Activated CD8-positive, alpha-beta memory T cell treated with anti-CD3 and anti-CD28 coated beads, Interleukin-2, amount 50 U/mL, for 1 hour (primary cell): ENCODE measurements around the gene TGM1.
"Not testable (repeated sequence)": the region's sequence is repeated elsewhere in the genome, so short reads cannot be mapped to it uniquely, and the experiment has no call there.

Source experiments
- DNase-seq: peaks from one replicate; pipeline ENCODE4 v3.0.0-alpha.2; 2020; ENCODE audit errors: extremely low read depth

TGM1 gene

DNA sequence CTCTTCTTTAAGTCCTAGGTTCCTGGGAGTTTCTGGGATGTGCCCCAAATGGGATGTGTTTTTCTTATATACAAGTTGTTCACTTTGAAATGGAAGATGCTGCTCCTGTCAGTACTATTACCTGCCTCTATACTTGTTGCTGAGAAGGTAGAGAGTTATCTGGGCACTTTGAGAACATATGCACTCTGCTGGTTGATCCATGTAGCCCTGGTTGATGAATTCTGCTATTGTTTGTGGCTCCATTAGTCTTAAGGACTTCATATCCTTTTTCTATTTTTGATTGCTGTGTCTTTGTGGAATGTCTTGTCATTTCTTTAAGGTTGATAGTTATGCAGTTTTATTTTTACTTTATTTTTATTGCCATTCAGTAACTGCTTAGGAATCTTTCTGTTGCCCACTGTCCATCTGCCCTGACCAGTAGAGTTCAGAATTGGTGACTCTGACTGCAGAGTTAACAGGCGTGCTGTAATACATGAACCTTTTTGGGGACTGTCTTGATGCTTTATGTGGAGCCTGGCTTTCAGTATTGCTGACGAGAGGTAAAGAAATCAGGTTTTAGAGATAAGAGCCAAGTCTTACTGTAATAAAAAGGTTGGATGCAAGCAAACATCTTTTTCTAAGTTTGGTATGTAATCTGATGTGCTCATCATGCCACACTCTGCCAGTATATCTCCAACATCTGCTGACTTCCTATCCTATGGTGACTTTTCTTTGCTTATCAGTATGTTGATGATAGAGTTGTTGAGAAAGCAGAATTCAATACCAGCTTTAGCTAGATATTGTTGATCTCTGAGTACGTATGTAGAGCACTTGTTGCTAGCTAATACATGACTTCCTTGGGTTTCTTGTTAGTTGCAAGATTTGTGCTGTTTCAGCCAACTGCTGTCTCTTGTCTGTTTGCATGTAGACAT lies 28.6 kb downstream of the TGM1 start:
- no peak for DNase-seq

DNA sequence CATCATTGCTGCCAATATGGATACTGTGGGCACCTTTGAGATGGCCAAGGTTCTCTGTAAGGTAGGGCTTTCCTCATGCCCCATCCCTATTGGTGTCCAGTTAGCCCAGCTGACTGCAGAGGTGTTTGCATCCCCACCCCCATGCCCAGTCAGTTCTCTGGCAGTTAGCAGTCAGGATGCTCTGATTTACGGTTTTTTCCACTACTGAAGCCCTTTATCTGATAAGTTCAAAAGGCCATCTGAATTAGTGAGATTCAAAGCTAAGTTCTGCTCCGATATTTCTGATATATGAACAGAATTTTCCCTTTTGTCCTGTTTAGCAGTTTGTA lies 29.5 kb downstream of the TGM1 start:
- no peak for DNase-seq

DNA sequence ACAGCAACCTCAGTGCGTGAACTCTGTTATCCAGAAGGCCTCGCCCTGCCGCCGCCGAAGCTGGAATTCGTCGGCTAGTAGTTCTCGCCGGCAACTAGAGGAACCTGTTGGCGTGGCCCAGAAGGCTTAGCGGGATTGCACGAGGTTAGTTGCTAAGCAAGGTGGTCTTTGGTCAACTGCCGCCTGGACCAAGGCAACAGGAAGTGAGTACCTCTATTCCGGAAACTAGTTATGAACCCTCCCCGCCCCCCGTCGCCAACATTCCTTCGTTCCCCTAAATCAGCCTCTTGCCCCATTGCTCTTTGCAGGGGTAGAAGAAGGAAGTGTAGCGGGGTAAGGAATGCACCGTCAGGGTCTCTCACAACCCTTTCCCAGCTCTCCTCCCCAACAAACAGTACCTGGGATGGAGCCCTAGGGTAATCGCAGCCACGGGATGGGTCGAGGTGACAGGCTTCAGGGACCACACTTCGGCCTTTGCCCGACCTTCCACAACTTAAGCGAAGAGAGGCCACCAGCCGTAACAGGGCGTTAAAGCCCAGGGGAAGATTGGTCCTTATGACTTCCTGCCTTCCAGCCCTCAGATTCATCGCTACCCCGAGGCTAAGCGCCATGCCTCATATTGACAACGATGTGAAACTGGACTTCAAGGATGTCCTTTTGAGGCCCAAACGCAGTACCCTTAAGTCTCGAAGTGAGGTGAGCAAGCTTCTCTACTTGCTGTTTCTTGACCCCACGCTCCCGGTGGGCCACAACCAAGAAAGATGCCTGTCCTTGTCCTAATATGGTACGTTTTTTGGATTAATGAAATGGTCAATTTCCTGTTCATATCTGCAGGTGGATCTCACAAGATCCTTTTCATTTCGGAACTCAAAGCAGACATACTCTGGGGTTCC lies 30.1 kb downstream of the TGM1 start, which contains the start of gene GMPR2:
GMPR2 (plus strand) TSS at position 285 of the 893 bp plus-strand sequence; CDS start at position 610, 325 bp downstream.
- DNase-seq, result no peak

DNA sequence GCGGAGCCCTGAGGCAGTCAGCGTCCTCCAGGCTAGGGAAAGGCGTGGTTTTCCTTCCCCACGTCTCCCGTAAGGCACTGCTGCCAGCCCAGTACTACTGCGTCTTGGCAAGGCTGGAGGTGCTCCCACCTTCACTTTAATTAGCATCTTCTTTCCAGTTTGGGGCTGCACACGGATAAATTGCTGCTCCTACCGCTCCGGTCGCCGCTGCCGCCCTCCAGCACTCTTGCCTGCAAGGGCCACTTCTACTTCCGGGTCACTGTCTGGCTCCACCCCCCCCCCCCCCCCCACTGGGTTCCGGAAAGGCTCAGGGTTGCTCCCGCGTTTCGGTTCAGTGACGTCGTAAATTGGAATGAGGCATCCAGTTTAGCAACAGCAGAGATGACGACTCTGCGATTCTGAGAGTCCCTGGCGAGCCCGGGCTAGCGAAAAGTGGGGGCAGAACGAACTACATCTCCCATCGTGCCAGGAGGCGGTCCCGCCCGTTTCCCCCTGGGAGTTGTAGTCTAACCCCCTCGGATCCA lies 30.8 kb downstream of the TGM1 start, which contains the start of gene NEDD8:
NEDD8 (minus strand) TSS at position 247 of the 524 bp plus-strand sequence; CDS start at position 147, 100 bp downstream.
- DNase-seq, result peak; percentile 68

DNA sequence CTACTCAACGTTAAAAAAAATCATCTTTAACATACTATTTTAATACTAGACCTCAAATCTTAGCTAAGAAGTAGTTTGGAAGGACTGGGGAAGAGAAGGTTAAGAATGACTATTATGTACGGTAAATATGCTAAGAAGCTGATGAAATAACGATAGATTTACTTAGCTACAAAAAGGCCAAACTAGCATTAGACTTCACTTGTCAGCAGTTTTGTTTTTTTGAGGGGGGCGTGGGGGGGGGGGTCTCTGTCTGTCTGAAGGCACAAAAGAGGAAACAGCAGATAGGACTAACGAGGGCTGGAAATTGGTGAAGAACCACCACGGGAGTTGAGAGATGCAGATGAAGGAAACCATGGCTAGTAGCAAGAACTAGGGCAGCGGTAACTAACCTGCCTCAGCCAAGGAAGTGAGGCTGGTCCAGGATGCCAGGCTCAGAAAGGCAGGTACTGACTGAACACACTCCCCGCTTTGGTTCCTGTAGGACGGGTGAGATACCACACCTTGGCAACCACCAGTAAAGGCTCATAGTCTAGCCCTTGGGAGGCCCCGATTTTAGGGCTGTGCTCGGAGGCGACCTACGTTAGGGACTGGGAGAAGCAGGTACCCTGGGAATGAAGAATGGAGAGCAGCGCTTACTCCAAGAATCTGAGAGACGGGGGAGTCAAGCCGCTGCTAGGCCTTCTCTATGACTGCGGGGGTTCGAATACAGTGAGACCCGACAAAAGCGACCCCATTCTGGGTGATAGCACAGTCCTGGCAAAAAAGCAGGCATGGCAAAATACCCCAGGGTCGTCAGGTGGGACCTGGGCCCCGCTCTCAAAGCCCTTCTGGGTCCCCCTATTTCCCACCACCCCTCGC lies 31.5 kb downstream of the TGM1 start:
- no peak for DNase-seq

DNA sequence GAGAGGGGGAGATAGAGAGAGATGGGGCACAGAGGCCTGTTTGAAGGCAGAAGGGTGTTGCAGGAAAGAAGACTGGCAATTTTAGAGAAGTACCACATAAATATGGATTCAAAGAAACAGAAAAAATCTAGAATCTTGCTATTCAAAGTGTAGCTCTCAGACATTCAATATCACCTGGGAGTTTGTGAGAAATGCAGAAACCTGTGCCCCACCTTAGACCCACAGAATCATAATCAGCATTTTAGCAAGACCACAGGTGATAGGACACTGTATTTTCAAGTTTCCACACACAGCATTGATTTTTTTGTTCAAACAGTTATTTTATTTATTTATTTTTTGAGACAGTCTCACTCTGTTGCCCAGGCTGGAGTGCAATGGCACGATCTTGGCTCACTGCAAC lies 34.1 kb downstream of the TGM1 start:
- no peak for DNase-seq

DNA sequence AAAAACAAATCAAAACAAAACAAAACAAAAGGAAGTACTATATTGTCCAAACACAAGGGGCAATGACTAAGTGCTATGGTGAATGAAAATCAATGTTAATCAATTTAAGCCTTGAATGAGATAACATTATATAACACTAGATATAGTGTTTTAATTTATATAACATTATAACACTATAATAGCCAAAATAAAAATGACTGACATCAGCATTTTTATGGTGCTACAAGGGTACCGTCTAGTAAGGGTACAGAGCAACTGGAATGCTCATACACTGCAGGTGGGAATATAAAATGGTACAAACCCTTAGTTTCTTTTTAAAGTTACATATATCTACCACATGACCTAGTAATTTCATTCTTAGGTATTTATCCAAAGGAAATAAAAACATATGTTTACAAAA lies 36.5 kb downstream of the TGM1 start:
- DNase-seq, result no peak

DNA sequence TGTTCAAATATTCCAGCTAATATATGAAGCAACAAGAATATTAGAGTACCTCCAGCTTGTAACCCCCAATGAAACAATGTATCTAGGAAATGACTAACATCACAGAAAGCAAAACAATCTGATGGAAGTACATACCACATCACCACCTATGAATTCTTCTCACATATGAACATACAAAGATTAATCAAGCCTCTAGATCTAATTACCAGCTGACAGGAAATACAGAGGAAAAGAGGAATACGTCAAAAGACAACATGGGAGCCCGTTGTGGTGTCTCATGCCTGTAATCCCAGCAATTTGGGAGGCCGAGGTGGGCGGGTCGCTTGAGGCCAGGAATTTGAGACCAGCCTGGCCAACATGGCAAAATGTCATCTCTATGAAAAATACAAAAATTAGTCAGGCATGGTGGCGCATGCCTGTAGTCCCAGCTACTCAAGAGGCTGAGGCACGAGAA lies 38.3 kb downstream of the TGM1 start:
- no peak for DNase-seq

DNA sequence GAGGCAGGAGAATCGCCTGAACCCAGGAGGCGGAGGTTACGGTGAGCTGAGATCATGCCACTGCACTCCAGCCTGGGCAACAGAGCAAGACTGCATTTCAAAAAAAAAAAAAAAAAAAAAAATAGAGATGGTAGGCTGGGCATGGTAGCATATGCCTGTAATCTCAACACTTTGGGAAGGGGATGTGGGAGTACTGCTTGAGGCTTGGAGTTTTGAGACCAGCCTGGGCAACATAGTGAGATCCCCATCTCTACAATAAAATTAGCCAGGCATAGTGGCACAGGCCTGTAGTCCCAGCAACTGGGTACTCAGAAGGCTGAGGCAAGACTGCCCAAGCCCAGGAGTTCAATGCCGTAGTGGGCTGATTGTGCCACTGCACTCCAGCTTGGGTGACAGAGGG lies 40.0 kb downstream of the TGM1 start:
- not testable (repeated sequence) for DNase-seq

DNA sequence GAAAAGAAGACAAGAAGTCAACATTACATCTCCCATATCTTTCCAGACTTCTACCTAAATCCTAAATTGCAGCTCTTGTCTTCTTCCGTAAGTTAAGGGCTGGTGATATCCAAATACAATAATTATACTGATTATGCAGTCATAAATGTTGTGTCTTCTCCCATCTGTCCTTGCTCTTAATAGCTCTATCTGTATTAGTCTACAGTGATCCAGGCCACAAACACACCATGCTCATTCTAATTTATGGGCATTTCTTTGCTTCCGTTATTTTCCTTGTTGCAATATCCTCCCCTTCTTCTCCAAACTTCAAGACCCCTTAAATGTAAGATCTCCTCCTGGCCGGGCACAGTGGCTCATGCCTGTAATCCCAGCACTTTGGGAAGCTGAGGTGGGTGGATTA lies 43.5 kb downstream of the TGM1 start:
- DNase-seq, result no peak

DNA sequence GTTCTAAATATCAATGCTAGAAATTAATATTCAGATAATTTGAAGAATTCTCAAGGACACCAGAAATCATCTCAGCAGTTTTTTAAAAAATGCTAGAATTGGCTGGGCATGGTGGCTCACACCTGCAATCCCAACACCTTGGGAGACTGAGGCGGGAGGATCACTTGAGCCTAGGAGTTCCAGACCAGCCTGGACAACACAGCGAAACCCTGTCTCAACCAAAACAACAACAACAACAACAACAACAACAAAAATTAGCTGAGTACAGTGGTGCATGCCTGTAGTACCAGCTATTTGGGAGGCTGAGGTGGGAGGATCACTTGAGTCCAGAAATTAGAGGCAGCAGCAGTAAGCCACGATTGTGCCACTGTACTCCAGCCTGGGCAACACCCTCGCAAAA lies 43.9 kb downstream of the TGM1 start:
- no peak for DNase-seq

DNA sequence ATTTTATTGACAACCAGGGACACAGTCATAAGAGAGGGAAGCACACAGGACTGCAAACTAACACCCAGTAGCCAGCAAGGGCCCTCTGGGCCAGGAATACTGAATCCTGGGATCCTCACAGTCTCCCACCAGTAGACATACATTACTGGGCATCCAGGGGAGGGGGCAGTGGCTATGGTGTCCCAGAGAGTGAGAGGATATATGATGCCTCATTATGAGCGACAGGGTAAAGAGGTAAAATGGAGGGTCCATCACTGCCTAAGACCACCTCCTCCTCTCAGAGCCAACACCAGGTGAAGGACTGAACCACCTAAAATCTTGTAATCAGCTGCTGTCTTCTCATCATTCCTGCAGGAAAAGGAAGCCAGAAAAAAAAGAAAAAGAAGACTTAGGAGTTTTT lies 46.1 kb downstream of the TGM1 start:
- not testable (repeated sequence) for DNase-seq

DNA sequence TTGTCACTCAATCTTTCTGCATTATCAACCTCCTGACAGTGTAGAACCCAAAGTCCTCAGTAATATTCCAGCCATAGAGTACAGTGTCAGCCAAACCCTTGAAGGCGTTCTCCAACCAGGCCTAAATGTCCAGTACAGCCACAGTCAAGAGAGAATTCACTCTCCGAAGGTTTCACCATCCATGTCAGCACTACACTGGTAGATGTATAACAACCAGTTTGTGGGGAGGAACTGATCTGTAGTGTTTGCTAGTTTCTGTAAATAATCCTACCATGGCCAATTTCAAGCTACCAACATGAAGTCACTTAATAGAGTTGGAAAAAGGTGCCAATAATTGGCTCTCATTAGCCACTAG lies 46.7 kb downstream of the TGM1 start:
- no peak for DNase-seq

DNA sequence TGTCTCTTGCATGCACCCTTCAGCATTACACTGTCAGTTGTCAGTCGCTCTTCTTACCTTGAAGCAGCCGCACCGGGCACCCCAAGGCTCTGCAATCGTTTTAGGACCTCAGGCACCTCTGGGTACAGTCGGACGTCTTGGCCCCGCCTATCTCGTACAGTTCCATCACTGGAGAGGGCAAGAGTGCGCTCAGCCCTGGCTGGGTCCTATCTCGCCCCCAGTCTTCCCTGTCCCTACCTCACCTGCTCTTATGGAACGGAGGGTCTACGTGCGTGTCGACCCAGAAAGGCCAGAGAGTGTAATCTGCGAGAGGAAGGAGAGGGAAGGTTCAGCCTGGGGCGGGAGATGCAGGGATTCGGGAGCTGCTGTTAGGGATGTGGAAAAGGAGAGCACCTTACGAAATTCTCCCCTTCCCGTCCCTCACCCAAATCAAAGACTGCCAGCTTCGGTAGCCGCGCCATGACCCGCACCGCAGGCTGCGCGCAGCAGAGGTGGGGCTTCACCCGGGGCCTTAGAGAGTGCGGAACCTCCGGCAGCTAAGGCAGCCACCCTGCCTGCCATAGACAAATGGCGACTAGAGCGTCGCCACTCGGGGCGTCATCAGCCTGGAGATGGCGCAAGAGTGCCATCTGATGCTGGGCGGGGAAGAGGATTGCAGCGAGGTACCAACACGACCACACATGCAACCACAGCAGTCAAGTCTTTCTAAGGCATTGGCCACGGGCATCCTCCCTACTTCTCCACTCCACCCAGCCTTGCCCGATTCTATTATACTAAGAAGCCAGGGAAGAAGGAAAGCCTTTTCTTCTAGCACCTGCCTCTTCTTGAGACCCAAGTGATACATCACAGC lies 47.3 kb downstream of the TGM1 start, which contains the start of gene MDP1:
MDP1 (minus strand) TSS at position 572 of the 850 bp plus-strand sequence; CDS start at position 461, 111 bp downstream.
- DNase-seq, result peak; percentile 61

DNA sequence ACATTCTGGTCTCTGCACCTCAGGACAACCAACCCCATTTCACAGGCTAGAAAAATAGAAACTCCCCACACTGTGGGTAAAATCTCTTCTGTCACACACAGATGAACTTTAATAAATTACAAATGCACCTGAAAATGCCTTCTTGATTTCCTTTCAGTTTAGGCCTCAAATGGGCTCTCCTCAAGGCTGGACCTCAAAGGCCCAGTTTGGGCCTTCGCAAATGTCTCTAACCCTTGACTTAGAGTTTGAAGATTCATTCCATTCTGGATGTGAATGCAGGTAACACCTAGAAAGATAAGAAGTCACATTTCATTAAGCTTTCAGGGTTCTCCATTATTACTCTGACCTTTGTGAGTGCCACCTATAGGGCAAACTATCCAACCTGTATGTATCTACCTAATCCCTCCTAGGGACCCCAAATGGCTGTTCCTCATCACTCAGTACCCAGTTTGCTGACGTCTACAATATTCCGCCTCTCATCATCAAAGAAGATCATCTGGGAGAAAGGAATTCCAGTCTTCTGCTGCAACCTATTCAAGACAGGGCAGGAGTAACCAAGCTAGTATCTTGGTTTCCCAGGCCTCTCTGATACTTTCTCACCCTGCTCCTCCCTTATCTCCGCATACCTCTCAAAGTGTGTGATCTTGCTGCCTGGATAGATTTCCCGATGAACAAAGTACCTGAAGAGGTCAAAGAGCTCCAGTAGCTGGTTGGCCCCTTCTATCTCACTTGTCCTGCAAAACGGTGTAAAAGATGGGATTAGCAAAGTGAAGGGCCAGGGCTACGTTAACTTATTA lies 48.9 kb downstream of the TGM1 start:
- no peak for DNase-seq

DNA sequence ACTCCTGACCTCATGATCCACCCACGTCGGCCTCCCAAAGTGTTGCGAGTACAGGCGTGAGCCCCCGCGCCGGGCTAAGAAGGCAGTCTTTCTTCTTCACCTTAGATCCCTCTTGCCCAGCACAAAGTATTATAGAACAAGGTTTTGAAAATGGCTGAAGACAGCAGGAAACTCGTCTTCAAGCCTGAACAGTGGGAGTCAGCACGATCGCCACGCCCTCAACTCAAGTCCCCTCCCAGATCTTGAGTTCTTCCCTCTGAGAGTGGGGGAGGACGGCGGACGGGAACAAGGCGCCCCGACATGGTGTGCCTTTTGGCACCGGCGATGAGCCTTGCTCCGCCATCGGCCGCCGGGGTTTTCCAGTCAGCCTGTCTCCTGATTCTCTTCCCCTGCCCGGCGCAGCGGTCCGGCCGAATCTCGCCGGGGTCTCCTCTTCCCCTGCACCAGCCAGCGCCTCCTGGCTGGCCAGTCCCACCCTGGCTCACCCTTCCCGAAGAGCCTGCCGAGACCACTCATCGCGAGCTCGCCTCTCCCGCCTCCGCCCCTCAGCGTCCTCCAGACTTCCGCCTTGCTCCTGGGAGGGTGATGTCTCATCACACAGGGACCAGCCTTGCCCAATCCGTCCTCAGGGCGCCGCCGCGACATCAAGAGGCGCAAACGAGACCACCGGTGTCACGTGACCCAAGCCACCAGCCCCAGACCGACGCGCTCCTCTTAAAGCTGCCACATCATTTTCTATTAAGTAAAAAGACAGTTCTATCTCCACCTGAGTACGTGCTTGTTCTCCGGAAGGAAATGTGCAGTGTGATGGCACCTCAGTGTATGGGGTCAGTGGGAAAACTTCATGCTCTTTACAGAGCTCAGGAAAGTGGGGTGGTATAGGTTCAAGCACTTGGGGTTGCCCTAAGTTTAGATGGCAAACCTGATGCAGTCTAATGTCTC lies 49.8 kb downstream of the TGM1 start, which contains the start of gene CHMP4A:
CHMP4A (minus strand) TSS at position 565 of the 942 bp plus-strand sequence; CDS start at position 516, 49 bp downstream.
- peak; percentile 97 for DNase-seq

DNA sequence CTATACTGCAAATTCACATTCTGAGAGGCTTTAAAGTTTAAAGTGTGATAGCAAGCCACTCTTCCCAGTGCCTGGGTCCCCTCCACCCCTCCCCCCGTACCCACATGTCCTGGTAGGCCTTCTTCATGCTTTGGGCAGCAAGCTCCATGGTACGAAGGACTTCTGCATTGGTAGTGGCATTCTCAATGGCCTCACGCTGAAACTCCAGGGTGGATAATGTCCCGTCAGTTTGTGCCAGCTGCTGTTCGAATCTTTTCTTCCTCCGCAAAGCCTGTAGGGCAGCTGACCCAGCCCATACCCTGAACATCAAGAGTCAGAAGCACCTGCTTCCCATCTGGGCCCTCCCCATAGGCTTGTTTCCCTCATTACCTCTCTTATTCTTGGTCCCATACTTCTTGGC lies 51.7 kb downstream of the TGM1 start:
- no peak for DNase-seq

DNA sequence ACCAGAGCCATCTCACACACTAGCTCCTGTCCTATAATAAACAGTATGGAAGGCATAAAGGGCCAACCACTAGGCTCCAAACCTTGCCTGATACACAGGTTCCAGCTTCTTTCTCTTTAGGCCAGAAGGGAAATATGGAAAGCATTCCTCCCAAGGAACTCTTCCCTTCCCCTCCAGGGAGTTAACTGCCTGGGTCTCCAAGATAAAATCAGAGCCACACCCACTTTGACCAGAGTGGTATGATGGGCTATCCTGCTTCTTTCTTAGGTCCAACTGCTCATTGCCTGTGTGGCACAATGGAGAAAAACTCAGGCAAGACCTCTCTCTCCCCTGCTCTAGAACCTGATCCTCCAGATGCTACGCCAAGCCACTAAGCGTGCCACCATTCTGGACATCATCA lies 55.4 kb downstream of the TGM1 start:
- no peak for DNase-seq
